Esophagus (tissue), 2 donors: ENCODE results near the gene XYLT2. TPM values are rescaled to one million over a fixed set of nuclear protein-coding genes. Genes with fewer than 3 reads are reported as not detected.
A peak's percentile ranks its signal among the peaks of the same experiment; 100 is the strongest.

Experiments used
- H3K27ac ChIP-seq, 2 donors: one replicate each; pipeline ENCODE4 v1.5.1; 2013; ENCODE audit warnings: low read depth in 2 of 2, mild to moderate bottlenecking in 2 of 2, inconsistent platforms in 1 of 2, low read length in 1 of 2, moderate library complexity in 1 of 2
- H3K27me3 ChIP-seq, 2 donors: one replicate each; pipeline ENCODE4 v1.6.1; 2013; ENCODE audit warnings: low read length in 2 of 2, control low read depth in 1 of 2, mild to moderate bottlenecking in 1 of 2; ENCODE audit not compliant: insufficient read depth in 2 of 2, control insufficient read depth in 1 of 2
- H3K36me3 ChIP-seq, 2 donors: one replicate each; pipeline ENCODE4 v1.6.1; 2013; ENCODE audit warnings: low read length in 1 of 2; ENCODE audit not compliant: control insufficient read depth in 2 of 2, insufficient read depth in 2 of 2
- H3K4me1 ChIP-seq, 2 donors: one replicate each; pipeline ENCODE4 v1.6.1; 2013; ENCODE audit warnings: low read length in 1 of 2; ENCODE audit not compliant: control insufficient read depth in 2 of 2, insufficient read depth in 2 of 2
- H3K4me3 ChIP-seq, 2 donors: one replicate each; pipeline ENCODE4 v1.5.1; 2013; ENCODE audit warnings: low read length in 2 of 2, mild to moderate bottlenecking in 2 of 2, low read depth in 1 of 2, moderate library complexity in 1 of 2
- H3K9me3 ChIP-seq, 2 donors: one replicate each; pipeline ENCODE4 v1.6.1; 2013; ENCODE audit warnings: mild to moderate bottlenecking in 2 of 2, low read depth in 1 of 2, low read length in 1 of 2, moderate library complexity in 1 of 2; ENCODE audit not compliant: control insufficient read depth in 2 of 2, insufficient read depth in 1 of 2
- WGBS, 2 donors: extraction: QIAGEN DNeasy Blood & Tissue Kit; methylation state at CpG; one replicate each; pipeline ENCODE4 v1.1.7; 2013; 5-methylcytosine and 5-hydroxymethylcytosine counted together
- polyA plus RNA-seq, 2 donors: library from polyadenylated mRNA; stranded (reverse); fragments of 200-250 nt; gene quantifications; one replicate each; pipeline ENCODE4 v1.2.3, GENCODE V29; 2013
- donor health status: healthy with polysubstance abuse.
- donor health status: Bipolar disorder and iron deficiency.

Gene XYLT2
- polyA plus RNA-seq, 2 donors: 6.0 to 12.1 TPM

- Histone ChIP-seq H3K4me3 (no peak overlapping the region), H3K27ac (no peak overlapping the region), H3K4me1 (peaks cover 4 to 6% of the 10 kb centered on the region in 2 donors), H3K27me3 (no peaks in the 10 kb centered on the region), H3K36me3 (peaks cover 22 to 36% of the 10 kb centered on the region in 2 donors), H3K9me3 (no peaks in the 10 kb centered on the region)
- WGBS, 2 donors: 92 to 99% methylated on average over 5 of the region's 5 CpGs
Observed at GRCh38 chr17:50370052-50370451, 24.1 kb downstream of the XYLT2 start.

GRCh38 chr17:50371526-50371925 is 25.6 kb downstream of the XYLT2 start:
- no peak overlapping the region for H3K27ac ChIP-seq
- WGBS, 2 donors: 71 to 75% methylated on average over 2 of the region's 2 CpGs
- H3K9me3 ChIP-seq: no peaks in the 10 kb centered on the region
- H3K27me3 ChIP-seq: no peaks in the 10 kb centered on the region
- H3K4me1 ChIP-seq: peaks cover 4 to 6% of the 10 kb centered on the region in 2 donors
- peaks cover 14 to 26% of the 10 kb centered on the region in 2 donors for H3K36me3 ChIP-seq
- no peak overlapping the region for H3K4me3 ChIP-seq

- 16 to 17% methylated on average over 14 of the region's 14 CpGs for WGBS, 2 donors
Observed at GRCh38 chr17:50372222-50372757, 26.4 kb downstream of the XYLT2 start.

GRCh38 chr17:50372758-50373556 is 27.0 kb downstream of the XYLT2 start, which contains the start of the genes EME1 and MRPL27:
TSS of gene EME1 (plus strand) at chr17:50373229. CDS start at chr17:50375209, 1,980 bp downstream.
TSS of gene MRPL27 (minus strand) at chr17:50373184. CDS start at chr17:50373170, 14 bp downstream.
- H3K9me3 ChIP-seq: no peaks in the 10 kb centered on the region
- WGBS, 2 donors: 2% methylated on average over 42 of the region's 42 CpGs
- H3K4me3 ChIP-seq: peak within 1 kb of the TSS; percentile 83 to 90
- H3K4me1 ChIP-seq: peaks cover 4 to 6% of the 10 kb centered on the region in 2 donors
- H3K27ac ChIP-seq: peak within 1 kb of the TSS; percentile 93 to 99
- H3K27me3 ChIP-seq: no peaks in the 10 kb centered on the region
- peaks cover 9 to 13% of the 10 kb centered on the region in 2 donors for H3K36me3 ChIP-seq

More at GRCh38 chr17:50372222-50372757, 26.4 kb downstream of the XYLT2 start:
- Histone ChIP-seq H3K36me3 (peaks cover 11 to 19% of the 10 kb centered on the region in 2 donors), H3K9me3 (no peaks in the 10 kb centered on the region), H3K4me1 (peaks cover 4 to 6% of the 10 kb centered on the region in 2 donors), H3K27ac (peak overlapping the region; percentile 93 to 99), H3K27me3 (no peaks in the 10 kb centered on the region), H3K4me3 (peak overlapping the region; percentile 83 to 90)

GRCh38 chr17:50373705-50374104 is 27.8 kb downstream of the XYLT2 start:
- Histone ChIP-seq H3K27me3 (no peaks in the 10 kb centered on the region), H3K27ac (no peak overlapping the region), H3K4me3 (peak overlapping the region in 1 of 2 donors; percentile 90), H3K36me3 (peaks cover 9 to 10% of the 10 kb centered on the region in 2 donors), H3K4me1 (peaks cover 4 to 6% of the 10 kb centered on the region in 2 donors), H3K9me3 (no peaks in the 10 kb centered on the region)
- 87 to 88% methylated on average over 2 of the region's 2 CpGs for WGBS, 2 donors

- H3K36me3 ChIP-seq: peaks cover 0 to 5% of the 10 kb centered on the region in 2 donors
- whole genome bisulfite sequencing, 2 donors: 80 to 81% methylated on average over 5 of the region's 5 CpGs
- no peak overlapping the region for H3K27ac ChIP-seq
- no peaks in the 10 kb centered on the region for H3K27me3 ChIP-seq
- peaks cover 4 to 6% of the 10 kb centered on the region in 2 donors for H3K4me1 ChIP-seq
- no peak overlapping the region for H3K4me3 ChIP-seq
- H3K9me3 ChIP-seq: no peaks in the 10 kb centered on the region
Observed at GRCh38 chr17:50375858-50376538, 30.1 kb downstream of the XYLT2 start.

- WGBS, 2 donors: 90 to 92% methylated on average over 6 of the region's 6 CpGs
- Histone ChIP-seq H3K4me1 (no peaks in the 10 kb centered on the region), H3K27ac (no peak overlapping the region), H3K36me3 (peaks cover 8 to 17% of the 10 kb centered on the region in 2 donors), H3K9me3 (no peaks in the 10 kb centered on the region), H3K27me3 (no peaks in the 10 kb centered on the region), H3K4me3 (no peak overlapping the region)
Observed at GRCh38 chr17:50379351-50380132, 33.6 kb downstream of the XYLT2 start.

- no peak overlapping the region for H3K27ac ChIP-seq
- no peaks in the 10 kb centered on the region for H3K9me3 ChIP-seq
- H3K4me3 ChIP-seq: no peak overlapping the region
- H3K36me3 ChIP-seq: peaks cover 8 to 24% of the 10 kb centered on the region in 2 donors
- H3K27me3 ChIP-seq: no peaks in the 10 kb centered on the region
- no peaks in the 10 kb centered on the region for H3K4me1 ChIP-seq
- WGBS, 2 donors: 88 to 89% methylated on average over 13 of the region's 13 CpGs
Observed at GRCh38 chr17:50380369-50381259, 34.7 kb downstream of the XYLT2 start.
